IMR-90 (cell line): ENCODE measurements around the gene SOX5. TPM values are rescaled to one million over a fixed set of nuclear protein-coding genes. Genes with fewer than 3 reads are reported as not detected.

Experiments
- ATAC-seq: fragments of 200-7000 bp; cut with Tn5 transposase; 2 replicates; pipeline ENCODE4 v1.9.1; 2020; ENCODE audit warnings: low read depth, mild to moderate bottlenecking, moderate library complexity
- BruUV-seq: library from RNA; stranded (reverse); fragments of 400-500 nt; replicated peaks from 2 replicates; lab custom pipeline; 2021; lab: Mats Ljungman, UMichigan
- CTCF ChIA-PET: fragments of 300-600 bp; formaldehyde crosslinking; extraction: SDS; loops from one replicate; lab custom pipeline; 2021; ENCODE audit warnings: antibody characterized with exemption; lab: Yijun Ruan, JAX
- POLR2A ChIA-PET: fragments of 300-600 bp; sonication (Branson Sonifier 250); formaldehyde crosslinking; loops from one replicate; lab custom pipeline; 2022; ENCODE audit warnings: antibody characterized with exemption; ENCODE audit not compliant: unreplicated experiment; lab: Charles Lee
- DNase-seq: peaks from one replicate; pipeline ENCODE4 v3.0.0; 2013
- H2AFZ ChIP-seq: replicated peaks from 2 replicates; pipeline ENCODE3; 2013; ENCODE audit warnings: low read length, mild to moderate bottlenecking; ENCODE audit not compliant: poor library complexity
- H2AK5ac ChIP-seq: 2 replicates; pipeline ENCODE4 v1.6.1; 2013; ENCODE audit warnings: low read depth, low read length, inconsistent platforms
- H2AK9ac ChIP-seq: replicated peaks from 2 replicates; pipeline ENCODE3; 2013; ENCODE audit warnings: mild to moderate bottlenecking, low read depth, low read length, moderate library complexity; ENCODE audit not compliant: poor library complexity
- H2BK120ac ChIP-seq: 2 replicates; pipeline ENCODE4 v1.6.1; 2013; ENCODE audit warnings: low read depth, low read length, inconsistent platforms
- H2BK15ac ChIP-seq: 3 replicates; pipeline ENCODE4 v1.6.1; 2013; ENCODE audit warnings: low read depth, low read length, inconsistent platforms
- H2BK20ac ChIP-seq: 2 replicates; pipeline ENCODE4 v1.6.1; 2013; ENCODE audit warnings: low read depth, mild to moderate bottlenecking, inconsistent platforms, low read length, moderate library complexity
- H2BK5ac ChIP-seq: 2 replicates; pipeline ENCODE4 v1.6.1; 2013; ENCODE audit warnings: mild to moderate bottlenecking, low read depth, low read length, inconsistent platforms; ENCODE audit not compliant: poor library complexity, severe bottlenecking
- H3K14ac ChIP-seq: replicated peaks from 2 replicates; pipeline ENCODE4 v1.6.1; 2013; ENCODE audit warnings: low read depth, low read length, inconsistent platforms
- H3K18ac ChIP-seq: 2 replicates; pipeline ENCODE4 v1.6.1; 2013; ENCODE audit warnings: low read depth, low read length, control low read depth
- H3K23ac ChIP-seq: 2 replicates; pipeline ENCODE4 v1.6.1; 2013; ENCODE audit warnings: low read depth, low read length, inconsistent platforms
- H3K27ac ChIP-seq: 2 replicates; pipeline ENCODE4 v1.5.1; 2013; ENCODE audit warnings: mild to moderate bottlenecking, control low read depth, low read length; ENCODE audit not compliant: insufficient read depth
- H3K27me3 ChIP-seq: 2 replicates; pipeline ENCODE4 v1.6.1; 2013; ENCODE audit warnings: low read length; ENCODE audit not compliant: control insufficient read depth, insufficient read depth
- H3K36me3 ChIP-seq: 2 replicates; pipeline ENCODE4 v1.6.1; 2013; ENCODE audit warnings: low read length, mixed read lengths; ENCODE audit not compliant: control insufficient read depth, insufficient read depth
- H3K4ac ChIP-seq: 2 replicates; pipeline ENCODE4 v1.6.1; 2013; ENCODE audit warnings: low read depth, low read length, inconsistent platforms
- H3K4me1 ChIP-seq: 2 replicates; pipeline ENCODE4 v1.6.1; 2013; ENCODE audit warnings: low read length, mixed read lengths; ENCODE audit not compliant: control insufficient read depth, insufficient read depth
- H3K4me2 ChIP-seq: 2 replicates; pipeline ENCODE4 v1.6.1; 2013; ENCODE audit warnings: low read depth, mild to moderate bottlenecking, control low read depth, low read length, moderate library complexity
- H3K4me3 ChIP-seq: 2 replicates; pipeline ENCODE4 v1.5.1; 2013; ENCODE audit warnings: low read depth, mild to moderate bottlenecking, control low read depth, low read length, moderate library complexity; ENCODE audit not compliant: insufficient read depth
- H3K56ac ChIP-seq: 2 replicates; pipeline ENCODE4 v1.6.1; 2013; ENCODE audit warnings: low read length, inconsistent platforms; ENCODE audit not compliant: insufficient read depth; ENCODE audit errors: extremely low read depth
- H3K79me1 ChIP-seq, 2 experiments: 2 replicates each; pipeline ENCODE4 v1.6.1; 2013; ENCODE audit warnings: low read length in 2 of 2, inconsistent platforms in 1 of 2, low read depth in 1 of 2
- H3K9ac ChIP-seq: 2 replicates; pipeline ENCODE4 v1.6.1; 2013; ENCODE audit warnings: low read depth, low read length, control low read depth
- H3K9me1 ChIP-seq: 2 replicates; pipeline ENCODE4 v1.6.1; 2013; ENCODE audit warnings: low read length, inconsistent platforms; ENCODE audit not compliant: insufficient read depth
- H3K9me3 ChIP-seq: 2 replicates; pipeline ENCODE4 v1.6.1; 2013; ENCODE audit warnings: low read length; ENCODE audit not compliant: control insufficient read depth, insufficient read depth
- H4K20me1 ChIP-seq: 2 replicates; pipeline ENCODE4 v1.6.1; 2013; ENCODE audit warnings: low read length, inconsistent platforms; ENCODE audit not compliant: insufficient read depth
- H4K5ac ChIP-seq: 2 replicates; pipeline ENCODE4 v1.6.1; 2013; ENCODE audit warnings: mild to moderate bottlenecking, low read depth, low read length, control low read depth
- H4K8ac ChIP-seq, 2 experiments: 2 replicates each; pipeline ENCODE4 v1.6.1; 2013; ENCODE audit warnings: low read depth in 2 of 2, low read length in 2 of 2, control low read depth in 1 of 2, inconsistent platforms in 1 of 2
- H4K91ac ChIP-seq: 2 replicates; pipeline ENCODE4 v1.6.1; 2013; ENCODE audit warnings: low read depth, low read length, inconsistent platforms; ENCODE audit not compliant: insufficient read depth
- CEBPB ChIP-seq: IDR thresholded peaks from 2 replicates; pipeline ENCODE4 v1.6.1; 2012; ENCODE audit warnings: low read depth, low read length, improper control_type of control experiment
- CHD1 ChIP-seq: IDR thresholded peaks from 2 replicates; pipeline ENCODE4 v1.6.1; 2012; ENCODE audit warnings: low read depth, low read length, improper control_type of control experiment
- CTCF ChIP-seq: conservative IDR thresholded peaks from 2 replicates; pipeline ENCODE4 v1.5.1; 2012; ENCODE audit warnings: mild to moderate bottlenecking, low read depth, low read length, improper control_type of control experiment
- FOS ChIP-seq: fragments of 150-350 bp; IDR thresholded peaks from 2 replicates; pipeline ENCODE4 v1.6.1; 2016; ENCODE audit warnings: low read depth, low read length
- MAFK ChIP-seq: IDR thresholded peaks from 2 replicates; pipeline ENCODE4 v1.6.1; 2012; ENCODE audit warnings: low read depth, low read length, improper control_type of control experiment
- MXI1 ChIP-seq: IDR thresholded peaks from 2 replicates; pipeline ENCODE4 v1.6.1; 2012; ENCODE audit warnings: low read depth, mild to moderate bottlenecking, low read length, moderate library complexity, borderline replicate concordance
- NFE2L2 ChIP-seq: fragments of 150-350 bp; IDR thresholded peaks from 2 replicates; pipeline ENCODE4 v1.6.1; 2016; ENCODE audit warnings: low read depth, mild to moderate bottlenecking, low read length
- RFX5 ChIP-seq: IDR thresholded peaks from 2 replicates; pipeline ENCODE4 v1.8.0; 2012; ENCODE audit warnings: low read depth, mild to moderate bottlenecking, low read length, moderate library complexity
- SMC3 ChIP-seq: fragments of 150-350 bp; IDR thresholded peaks from 2 replicates; pipeline ENCODE4 v1.6.1; 2016; ENCODE audit warnings: low read depth, mild to moderate bottlenecking, antibody characterized with exemption, low read length, moderate library complexity
- dilution Hi-C: fragments of 300-500 bp; cut with HindIII; formaldehyde crosslinking; loops from one replicate; pipeline ENCODE4 v1.14.3; 2018; ENCODE audit warnings: low sequenced_read_pairs; ENCODE audit not compliant: unreplicated experiment
- in situ Hi-C: fragments of 300-500 bp; cut with MboI; formaldehyde crosslinking; loops from 3 replicates; pipeline ENCODE4 v1.14.3; 2019; ENCODE audit warnings: low sequenced_read_pairs, inconsistent platforms, mixed read lengths
- intact Hi-C: fragments of 100-400 bp; cut with micrococcal nuclease; formaldehyde crosslinking; loops from 2 replicates; pipeline ENCODE4 v1.10.0; 2022
- polyA plus RNA-seq, 3 experiments: library from polyadenylated mRNA; depleted of rRNA; stranded (reverse); fragments of >200 nt; gene quantifications; 2 replicates each; pipeline ENCODE4 v1.2.3, GENCODE V29; 2012; ENCODE audit warnings: low replicate concordance in 1 of 3
- total RNA-seq: library from RNA; depleted of rRNA; stranded (reverse); fragments of >200 nt; gene quantifications from 2 replicates; pipeline ENCODE4 v1.2.3, GENCODE V29; 2012
- TF ChIP-seq, protein P1 (sequence below): fragments of 150-350 bp; IDR thresholded peaks from 2 replicates; pipeline ENCODE4 v1.6.1; 2017; ENCODE audit warnings: mild to moderate bottlenecking, antibody characterized with exemption, low read length, low read depth

SOX5 gene
- total and polyA plus RNA-seq, 2 of the 4 experiments (the other 2 are of a cell fraction): 1.1 to 13.1 TPM

DNA sequence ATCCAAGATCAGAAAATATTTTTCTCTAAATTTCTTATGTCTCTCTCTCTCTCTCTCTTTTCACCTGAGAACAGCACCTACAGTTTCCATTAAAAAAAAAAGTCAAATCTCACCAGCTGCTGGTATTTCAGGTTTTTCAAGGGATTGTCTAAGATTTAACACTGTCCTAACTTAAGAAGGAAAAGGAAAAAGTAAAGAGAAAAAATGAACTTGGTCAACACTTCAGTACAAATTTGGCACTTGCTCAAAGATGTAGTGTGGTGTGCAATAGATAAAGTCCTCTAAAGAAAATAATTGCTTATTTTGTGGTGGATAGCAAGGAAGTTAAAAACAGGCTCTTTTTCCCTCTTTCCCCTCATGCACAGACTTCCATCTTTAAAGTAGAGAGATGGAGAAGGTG lies 416.2 kb downstream of the SOX5 start:
- Histone ChIP-seq H3K4me3 (no peak overlapping the region), H3K4ac (no peak overlapping the region), H2AK5ac (no peak overlapping the region), H2BK15ac (no peak overlapping the region), H2AFZ (no peak overlapping the region), H3K9me1 (no peaks in the 10 kb centered on the region), H3K18ac (no peak overlapping the region), H3K9me3 (no peaks in the 10 kb centered on the region), H4K20me1 (no peaks in the 10 kb centered on the region), H2AK9ac (no peak overlapping the region), H4K91ac (no peak overlapping the region), H4K5ac (no peak overlapping the region), H3K56ac (no peak overlapping the region), H2BK20ac (no peak overlapping the region), H4K8ac (no peak overlapping the region), H3K14ac (no peak overlapping the region), H3K79me1 (no peaks in the 10 kb centered on the region), H3K9ac (no peak overlapping the region), H3K23ac (no peak overlapping the region), H3K27ac (no peak overlapping the region), H3K4me1 (no peaks in the 10 kb centered on the region), H3K4me2 (no peak overlapping the region), H2BK5ac (no peak overlapping the region), H2BK120ac (no peak overlapping the region), H3K36me3 (peaks cover 4% of the 10 kb centered on the region; the same call in 1 of the 2 replicates), H3K27me3 (no peaks in the 10 kb centered on the region)
- ChIA-PET CTCF (no interaction called here), POLR2A (no interaction called here)
- in situ Hi-C loops (no loop called here), dilution Hi-C loops (no loop called here), intact Hi-C loops (no loop called here)
- DNase-seq (no peak), ATAC-seq (no peak)
- TF ChIP-seq CEBPB: no peak
- TF ChIP-seq, protein P1, sequence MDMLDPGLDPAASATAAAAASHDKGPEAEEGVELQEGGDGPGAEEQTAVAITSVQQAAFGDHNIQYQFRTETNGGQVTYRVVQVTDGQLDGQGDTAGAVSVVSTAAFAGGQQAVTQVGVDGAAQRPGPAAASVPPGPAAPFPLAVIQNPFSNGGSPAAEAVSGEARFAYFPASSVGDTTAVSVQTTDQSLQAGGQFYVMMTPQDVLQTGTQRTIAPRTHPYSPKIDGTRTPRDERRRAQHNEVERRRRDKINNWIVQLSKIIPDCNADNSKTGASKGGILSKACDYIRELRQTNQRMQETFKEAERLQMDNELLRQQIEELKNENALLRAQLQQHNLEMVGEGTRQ: no peak
- TF ChIP-seq FOS: no peak
- no peak for TF ChIP-seq MAFK
- no peak for TF ChIP-seq CHD1
- TF ChIP-seq CTCF: no peak
- TF ChIP-seq MXI1: no peak
- TF ChIP-seq NFE2L2: no peak
- TF ChIP-seq RFX5: no peak
- TF ChIP-seq SMC3: no peak
- no TSS peak for BruUV-seq
